SK-N-SH (cell line): Measurements from ENCODE around the gene WNT2. TPM values are rescaled to one million over a fixed set of nuclear protein-coding genes. Genes with fewer than 3 reads are reported as not detected.
A peak's percentile ranks its signal among the peaks of the same experiment; 100 is the strongest.

ENCODE experiments used
- CTCF ChIA-PET: fragments of 300-600, 350-600 bp; formaldehyde crosslinking; extraction: SDS; loops from one replicate; lab custom pipeline; 2021; lab: Yijun Ruan, JAX
- POLR2A ChIA-PET: fragments of 350-600 bp; sonication (Branson Sonifier 250); formaldehyde crosslinking; extraction: SDS; loops from one replicate; lab custom pipeline; 2020; ENCODE audit warnings: antibody characterized with exemption, inconsistent platforms; lab: Yijun Ruan, JAX
- DNase-seq: peaks from one replicate; pipeline ENCODE4 v3.0.0; 2012
- H2AFZ ChIP-seq: fragments of 200-600 bp; sonication (generic); 2 replicates; pipeline ENCODE4 v1.8.1; 2016; ENCODE audit warnings: antibody characterized with exemption, mild to moderate bottlenecking, low read depth
- H3F3A ChIP-seq: fragments of 200-600 bp; sonication (generic); replicated peaks from 2 replicates; pipeline ENCODE3; 2016; ENCODE audit warnings: antibody characterized with exemption, mild to moderate bottlenecking; ENCODE audit not compliant: insufficient read depth
- H3K27ac ChIP-seq, 2 experiments: fragments of 200-500 bp in 1 of 2; fragments of 200-600 bp in 1 of 2; sonication (Bioruptor generic) in 1 of 2; sonication (generic), shearing (Covaris generic) in 1 of 2; 2 replicates each; pipeline versions ENCODE4 v1.5.1 to v1.6.1; 2014 to 2016; ENCODE audit warnings: low read depth in 2 of 2, inconsistent platforms in 1 of 2, low read length in 1 of 2, mild to moderate bottlenecking in 1 of 2, mixed read lengths in 1 of 2
- H3K27me3 ChIP-seq: fragments of 200-600 bp; sonication (generic), shearing (Covaris generic); 2 replicates; pipeline ENCODE4 v1.6.1; 2016; ENCODE audit warnings: mixed run types; ENCODE audit not compliant: insufficient read depth
- H3K36me3 ChIP-seq, 2 experiments: fragments of 200-500 bp in 1 of 2; fragments of 200-600 bp in 1 of 2; sonication (Bioruptor generic) in 1 of 2; sonication (generic) in 1 of 2; replicated peaks in 1 of 2; 2 replicates each; pipeline versions ENCODE3 to v1.5.1; 2014 to 2016; ENCODE audit warnings: low read length in 1 of 2, mild to moderate bottlenecking in 1 of 2; ENCODE audit not compliant: insufficient read depth in 2 of 2, control insufficient read depth in 1 of 2
- H3K4me1 ChIP-seq, 2 experiments: fragments of 200-500 bp in 1 of 2; fragments of 200-600 bp in 1 of 2; sonication (Bioruptor generic) in 1 of 2; sonication (generic), shearing (Covaris generic) in 1 of 2; 2 replicates each; pipeline versions ENCODE4 v1.5.1 to v1.6.1; 2014 to 2016; ENCODE audit warnings: low read depth in 1 of 2, low read length in 1 of 2, mixed run types in 1 of 2; ENCODE audit not compliant: insufficient read depth in 2 of 2, control insufficient read depth in 1 of 2
- H3K4me2 ChIP-seq: fragments of 200-600 bp; sonication (generic), shearing (Covaris generic); 2 replicates; pipeline ENCODE4 v1.6.1; 2017; ENCODE audit warnings: mixed run types
- H3K4me3 ChIP-seq, 2 experiments: fragments of 200-500 bp in 1 of 2; fragments of 200-600 bp in 1 of 2; sonication (Bioruptor generic) in 1 of 2; sonication (generic), shearing (Covaris generic) in 1 of 2; 2 replicates each; pipeline versions ENCODE4 v1.5.1 to v1.8.1; 2014 to 2016; ENCODE audit warnings: low read depth in 2 of 2, inconsistent platforms in 1 of 2, low read length in 1 of 2, mild to moderate bottlenecking in 1 of 2, mixed read lengths in 1 of 2, moderate library complexity in 1 of 2
- H3K79me2 ChIP-seq: fragments of 200-600 bp; sonication (generic); 2 replicates; pipeline ENCODE4 v1.8.1; 2017; ENCODE audit warnings: mild to moderate bottlenecking; ENCODE audit not compliant: insufficient read depth
- H3K9ac ChIP-seq: fragments of 200-600 bp; sonication (generic); 2 replicates; pipeline ENCODE4 v1.6.1; 2017; ENCODE audit warnings: mixed run types
- H3K9me2 ChIP-seq: fragments of 200-600 bp; sonication (generic); 2 replicates; pipeline ENCODE4 v1.6.1; 2017; ENCODE audit warnings: mixed run types
- H3K9me3 ChIP-seq: fragments of 200-600 bp; sonication (generic); 2 replicates; pipeline ENCODE4 v1.6.1; 2017; ENCODE audit warnings: mixed run types, mild to moderate bottlenecking, moderate library complexity
- H4K20me1 ChIP-seq: fragments of 200-600 bp; sonication (generic); 2 replicates; pipeline ENCODE4 v1.6.1; 2017; ENCODE audit warnings: mild to moderate bottlenecking, mixed run types; ENCODE audit not compliant: insufficient read depth
- CHD2 ChIP-seq: fragments of 150-350 bp; IDR thresholded peaks from 2 replicates; pipeline ENCODE4 v1.6.1; 2018; ENCODE audit warnings: low read length; ENCODE audit not compliant: partially characterized antibody
- ELF1 ChIP-seq: IDR thresholded peaks from 2 replicates; pipeline ENCODE4 v1.4.0; 2012
- EP300 ChIP-seq, 2 experiments: IDR thresholded peaks; 2 replicates each; pipeline versions ENCODE4 v1.4.0 to v1.6.1; 2012; ENCODE audit warnings: borderline replicate concordance in 1 of 2, low read depth in 1 of 2, low read length in 1 of 2
- EZH2phosphoT487 ChIP-seq: fragments of 200-600 bp; sonication (generic); IDR thresholded peaks from 2 replicates; pipeline ENCODE4 v1.6.1; 2017; ENCODE audit warnings: low read depth, mixed run types, mild to moderate bottlenecking, antibody characterized with exemption, moderate library complexity, borderline replicate concordance
- FOSL2 ChIP-seq: IDR thresholded peaks from 2 replicates; pipeline ENCODE4 v1.4.0; 2012; ENCODE audit warnings: low read depth, mild to moderate bottlenecking, moderate library complexity, borderline replicate concordance
- FOXJ3 ChIP-seq: sonication (generic); formaldehyde crosslinking; IDR thresholded peaks from 2 replicates; pipeline ENCODE4 v1.5.1; 2020; ENCODE audit warnings: mild to moderate bottlenecking, missing genetic modification reagents
- FOXM1 ChIP-seq: IDR thresholded peaks from 2 replicates; pipeline ENCODE4 v1.4.0; 2012; ENCODE audit warnings: low read depth, mild to moderate bottlenecking
- JUND ChIP-seq: IDR thresholded peaks from 2 replicates; pipeline ENCODE4 v1.4.0; 2012
- MEF2A ChIP-seq: IDR thresholded peaks from 2 replicates; pipeline ENCODE4 v1.4.0; 2012; ENCODE audit warnings: low read depth, borderline replicate concordance
- MXI1 ChIP-seq: IDR thresholded peaks from 2 replicates; pipeline ENCODE4 v1.6.1; 2012; ENCODE audit warnings: mild to moderate bottlenecking, low read depth, low read length, improper control_type of control experiment
- POLR2AphosphoS5 ChIP-seq: IDR thresholded peaks from 2 replicates; pipeline ENCODE4 v1.6.1; 2012; ENCODE audit warnings: low read depth, low read length
- RAD21 ChIP-seq: IDR thresholded peaks from 2 replicates; pipeline ENCODE4 v1.6.1; 2012; ENCODE audit warnings: mild to moderate bottlenecking, low read length
- RCOR1 ChIP-seq: fragments of 150-350 bp; IDR thresholded peaks from 2 replicates; pipeline ENCODE4 v1.6.1; 2017; ENCODE audit warnings: antibody characterized with exemption, low read length
- RFX5 ChIP-seq: IDR thresholded peaks from 2 replicates; pipeline ENCODE4 v1.6.1; 2012; ENCODE audit warnings: mild to moderate bottlenecking, improper control_type of control experiment, low read length
- TAF1 ChIP-seq: IDR thresholded peaks from 2 replicates; pipeline ENCODE4 v1.6.1; 2012; ENCODE audit warnings: low read depth, mild to moderate bottlenecking, low read length, moderate library complexity, borderline replicate concordance
- TCF12 ChIP-seq: IDR thresholded peaks from 2 replicates; pipeline ENCODE4 v1.4.0; 2012
- TEAD4 ChIP-seq: IDR thresholded peaks from 2 replicates; pipeline ENCODE4 v1.4.0; 2012; ENCODE audit warnings: mild to moderate bottlenecking, borderline replicate concordance; ENCODE audit not compliant: insufficient read depth
- WGBS: methylation state at CpG from one replicate; pipeline ENCODE4 v1.1.6; 2017; ENCODE audit warnings: low lambda C conversion rate; 5-methylcytosine and 5-hydroxymethylcytosine counted together
- polyA plus RNA-seq, 3 experiments: library from polyadenylated mRNA; depleted of rRNA; stranded (reverse); fragments of >200 nt; gene quantifications; 2 replicates each; pipeline ENCODE4 v1.2.3, GENCODE V29; 2012
- TF ChIP-seq, protein P1 (sequence below): fragments of 150-350 bp; IDR thresholded peaks from 2 replicates; pipeline ENCODE4 v1.6.1; 2017; ENCODE audit warnings: antibody characterized with exemption, low read length, low read depth, borderline replicate concordance

WNT2 gene
- polyA plus RNA-seq, 1 of the 3 experiments (the other 2 are of a cell fraction) = not detected

DNA sequence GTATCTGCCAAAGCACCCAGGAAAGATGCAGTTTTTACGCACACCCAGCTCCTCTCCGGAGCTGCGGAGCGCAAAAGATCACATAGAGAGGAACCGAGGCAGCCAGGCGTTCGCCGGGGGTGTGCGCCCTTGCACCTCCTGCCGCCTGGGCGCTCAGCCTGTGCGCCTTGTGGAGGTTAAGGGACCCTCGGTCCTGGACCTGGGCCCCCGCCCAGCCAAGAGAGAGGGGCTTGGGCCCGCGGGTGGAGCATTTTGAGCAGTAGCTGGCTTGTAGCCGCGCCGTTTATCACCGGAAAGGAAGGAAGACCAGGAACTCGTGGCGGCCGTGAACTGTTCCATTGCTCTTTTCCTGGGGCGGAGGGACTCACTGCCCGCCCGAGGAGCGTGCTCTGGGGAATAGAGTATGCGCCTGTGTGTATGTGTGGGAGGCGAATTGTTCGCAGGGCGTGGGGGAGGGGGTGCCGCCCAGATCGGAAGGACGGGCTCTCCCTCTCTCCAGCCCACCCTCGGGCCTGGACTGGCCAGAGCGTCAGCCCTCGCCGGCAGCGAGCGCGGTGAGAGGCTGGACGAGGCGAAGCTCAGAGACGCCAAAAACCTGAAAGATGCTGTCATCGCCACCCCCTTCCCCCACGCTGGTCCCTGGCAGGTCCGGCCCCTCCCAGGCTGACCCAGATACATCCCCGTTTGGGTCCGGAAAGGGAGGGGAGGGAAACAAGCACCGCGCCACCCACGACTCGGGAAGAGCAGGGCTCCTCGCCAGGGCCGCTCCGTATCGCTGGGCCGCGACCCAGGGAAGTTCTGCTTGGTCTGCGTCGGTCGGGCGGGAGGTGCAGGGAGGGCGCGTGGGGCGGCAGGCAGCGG is 1.2 kb upstream of the WNT2 start:
- Histone ChIP-seq H3F3A (no peaks in the 10 kb centered on the region), H3K9ac (no peak overlapping the region), H3K27me3 (peaks cover 62% of the 10 kb centered on the region), H3K4me3 (peak overlapping the region; percentile 28 to 48), H3K9me3 (0 out of 2 replicates have a peak, but pooled peaks cover 10% of the 10 kb centered on the region), H3K4me2 (peak overlapping the region; percentile 72), H3K36me3 (no peaks in the 10 kb centered on the region), H3K9me2 (no peaks in the 10 kb centered on the region), H2AFZ (peak overlapping the region; percentile 71; the same call in 1 of the 2 replicates), H3K27ac (no peak overlapping the region), H3K4me1 (no peaks in the 10 kb centered on the region; a peak in 1 of 4 replicates), H3K79me2 (no peaks in the 10 kb centered on the region), H4K20me1 (no peaks in the 10 kb centered on the region)
- WGBS = 3% methylated on average over 40 of the region's 67 CpGs
- DNase-seq = peak; percentile 59
- TF ChIP-seq TAF1 (no peak), FOXM1 (no peak), CHD2 (no peak), TCF12 (no peak), RCOR1 (no peak), POLR2AphosphoS5 (no peak), MXI1 (no peak), RFX5 (no peak), FOXJ3 (CRISPR knock-in tag) (no peak), MEF2A (no peak), EP300 (IDR thresholded peaks at IDR 0.05; ENCODE audit: borderline replicate concordance in 1 of 2, low read depth in 1 of 2, low read length in 1 of 2) (no peak), FOSL2 (no peak), JUND (no peak), ELF1 (no peak), RAD21 (no peak), TEAD4 (no peak), EZH2phosphoT487 (no peak)
- TF ChIP-seq, protein P1, sequence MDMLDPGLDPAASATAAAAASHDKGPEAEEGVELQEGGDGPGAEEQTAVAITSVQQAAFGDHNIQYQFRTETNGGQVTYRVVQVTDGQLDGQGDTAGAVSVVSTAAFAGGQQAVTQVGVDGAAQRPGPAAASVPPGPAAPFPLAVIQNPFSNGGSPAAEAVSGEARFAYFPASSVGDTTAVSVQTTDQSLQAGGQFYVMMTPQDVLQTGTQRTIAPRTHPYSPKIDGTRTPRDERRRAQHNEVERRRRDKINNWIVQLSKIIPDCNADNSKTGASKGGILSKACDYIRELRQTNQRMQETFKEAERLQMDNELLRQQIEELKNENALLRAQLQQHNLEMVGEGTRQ = no peak
- ChIA-PET POLR2A (no interaction called here), CTCF (interaction anchor here (0.6 to 1.5 kb wide), 4 partner anchors 15 to 641 kb away, joined by 3 to 6 read pairs (median 3); no protein-coding TSS in a partner anchor)
